Thyroid gland (tissue), 4 donors: ENCODE data around the gene EEF1AKMT4.

ENCODE experiments used
- POLR2A ChIP-seq, 2 donors: fragments of 450-650 bp; IDR thresholded peaks; one replicate each; pipeline ENCODE4 v1.6.1; 2017; ENCODE audit warnings: antibody characterized with exemption in 2 of 2, mild to moderate bottlenecking in 2 of 2, moderate library complexity in 1 of 2
- TF ChIP-seq, protein P1 (sequence below), 6 experiments: fragments of 200-600 bp in 3 of 6; fragments of 450-650 bp in 3 of 6; sonication (generic) in 3 of 6; IDR thresholded peaks; one replicate each; pipeline ENCODE4 v1.5.1; 2016 to 2019; ENCODE audit warnings: antibody characterized with exemption in 6 of 6, mild to moderate bottlenecking in 2 of 6, inconsistent platforms in 1 of 6, moderate library complexity in 1 of 6

DNA sequence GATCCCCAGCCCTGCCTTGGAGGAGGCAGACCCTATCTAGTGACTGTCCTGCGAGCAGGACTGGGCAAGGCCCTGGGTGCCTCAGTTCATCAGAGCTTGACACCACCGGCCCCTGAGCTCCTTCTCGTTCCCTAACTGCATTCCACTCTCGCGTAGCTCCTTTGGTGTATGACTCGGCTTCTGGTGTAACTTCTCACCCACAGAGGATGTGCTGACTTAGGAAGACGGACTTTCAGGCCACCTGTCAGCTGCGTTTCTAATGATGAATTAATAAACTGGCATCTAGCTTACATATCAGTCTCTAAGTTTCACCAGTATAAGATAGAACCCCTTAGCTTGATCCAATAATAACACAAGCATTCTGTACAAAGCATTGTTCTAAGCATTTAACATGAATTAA is 45.9 kb upstream of the EEF1AKMT4 start:
- TF ChIP-seq POLR2A (IDR thresholded peaks at IDR 0.05), result no peak
- TF ChIP-seq, protein P1, sequence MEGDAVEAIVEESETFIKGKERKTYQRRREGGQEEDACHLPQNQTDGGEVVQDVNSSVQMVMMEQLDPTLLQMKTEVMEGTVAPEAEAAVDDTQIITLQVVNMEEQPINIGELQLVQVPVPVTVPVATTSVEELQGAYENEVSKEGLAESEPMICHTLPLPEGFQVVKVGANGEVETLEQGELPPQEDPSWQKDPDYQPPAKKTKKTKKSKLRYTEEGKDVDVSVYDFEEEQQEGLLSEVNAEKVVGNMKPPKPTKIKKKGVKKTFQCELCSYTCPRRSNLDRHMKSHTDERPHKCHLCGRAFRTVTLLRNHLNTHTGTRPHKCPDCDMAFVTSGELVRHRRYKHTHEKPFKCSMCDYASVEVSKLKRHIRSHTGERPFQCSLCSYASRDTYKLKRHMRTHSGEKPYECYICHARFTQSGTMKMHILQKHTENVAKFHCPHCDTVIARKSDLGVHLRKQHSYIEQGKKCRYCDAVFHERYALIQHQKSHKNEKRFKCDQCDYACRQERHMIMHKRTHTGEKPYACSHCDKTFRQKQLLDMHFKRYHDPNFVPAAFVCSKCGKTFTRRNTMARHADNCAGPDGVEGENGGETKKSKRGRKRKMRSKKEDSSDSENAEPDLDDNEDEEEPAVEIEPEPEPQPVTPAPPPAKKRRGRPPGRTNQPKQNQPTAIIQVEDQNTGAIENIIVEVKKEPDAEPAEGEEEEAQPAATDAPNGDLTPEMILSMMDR (IDR thresholded peaks at IDR 0.05), result no peak
